Glutamatergic neuron (in vitro differentiated cells): ENCODE data around the gene CEMIP2. TPM values are rescaled to one million over a fixed set of nuclear protein-coding genes. Genes with fewer than 3 reads are reported as not detected.

ENCODE experiments used
- DNase-seq: peaks from one replicate; pipeline ENCODE4 v3.0.0; 2022
- H3K27ac Mint-ChIP-seq: one replicate; pipeline ENCODE4 v1.8.0; 2020; ENCODE audit warnings: mild to moderate bottlenecking, mixed read lengths, inconsistent platforms; ENCODE audit not compliant: unreplicated experiment
- H3K27me3 Mint-ChIP-seq: one replicate; pipeline ENCODE4 v1.8.0; 2020; ENCODE audit warnings: mild to moderate bottlenecking, moderate library complexity, mixed read lengths, inconsistent platforms; ENCODE audit not compliant: unreplicated experiment
- H3K36me3 Mint-ChIP-seq: one replicate; pipeline ENCODE4 v1.8.0; 2020; ENCODE audit warnings: mild to moderate bottlenecking, mixed read lengths, inconsistent platforms; ENCODE audit not compliant: unreplicated experiment
- H3K4me1 Mint-ChIP-seq: one replicate; pipeline ENCODE4 v1.8.0; 2020; ENCODE audit warnings: mild to moderate bottlenecking, low read depth, mixed read lengths, inconsistent platforms; ENCODE audit not compliant: unreplicated experiment
- H3K4me3 Mint-ChIP-seq: one replicate; pipeline ENCODE4 v1.8.0; 2020; ENCODE audit warnings: mild to moderate bottlenecking, mixed read lengths, inconsistent platforms; ENCODE audit not compliant: unreplicated experiment
- H3K9me3 Mint-ChIP-seq: one replicate; pipeline ENCODE4 v1.8.0; 2020; ENCODE audit warnings: mild to moderate bottlenecking, moderate library complexity, mixed read lengths, inconsistent platforms; ENCODE audit not compliant: unreplicated experiment
- total RNA-seq: library from RNA; stranded (reverse); fragmentation: NEBNext Ultra II Directional; extraction: Animal tissue kit (Norgen Biotek cat#: 25700); gene quantifications from one replicate; pipeline ENCODE4 v1.2.1, GENCODE V29; 2021; ENCODE audit not compliant: unreplicated experiment
- TF ChIP-seq, protein P1 (sequence below): fragments of 200-600 bp; sonication (generic); IDR thresholded peaks from one replicate; pipeline ENCODE4 v1.5.0; 2021; ENCODE audit not compliant: partially characterized antibody, unreplicated experiment

Gene CEMIP2
- total RNA-seq, 1 donor from 2014 or later = 122 TPM

DNA sequence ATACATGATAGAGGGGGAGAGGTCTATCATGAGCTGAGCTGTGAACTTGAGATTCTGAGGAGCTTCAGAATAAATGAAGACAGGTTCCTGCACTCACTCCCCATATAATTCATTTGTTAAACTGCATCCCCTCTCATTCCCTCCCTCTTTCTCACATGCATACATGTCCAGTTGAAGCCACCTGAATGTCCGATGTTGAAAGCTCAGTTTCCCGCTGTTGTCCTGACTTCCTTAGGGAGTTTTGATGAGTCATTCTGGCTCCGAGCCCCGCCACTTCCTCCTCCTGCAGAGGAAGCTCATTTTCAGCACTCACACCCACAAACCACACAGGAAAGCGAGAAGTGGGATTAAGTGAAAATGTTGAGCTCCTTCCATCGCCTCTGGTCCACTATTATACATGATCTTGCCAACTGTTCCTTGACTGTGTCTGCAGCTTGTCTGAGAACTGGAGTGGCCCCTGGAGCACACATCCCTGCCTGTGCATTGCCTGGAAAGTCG, 121.2 kb downstream of the CEMIP2 start:
- TF ChIP-seq, protein P1, sequence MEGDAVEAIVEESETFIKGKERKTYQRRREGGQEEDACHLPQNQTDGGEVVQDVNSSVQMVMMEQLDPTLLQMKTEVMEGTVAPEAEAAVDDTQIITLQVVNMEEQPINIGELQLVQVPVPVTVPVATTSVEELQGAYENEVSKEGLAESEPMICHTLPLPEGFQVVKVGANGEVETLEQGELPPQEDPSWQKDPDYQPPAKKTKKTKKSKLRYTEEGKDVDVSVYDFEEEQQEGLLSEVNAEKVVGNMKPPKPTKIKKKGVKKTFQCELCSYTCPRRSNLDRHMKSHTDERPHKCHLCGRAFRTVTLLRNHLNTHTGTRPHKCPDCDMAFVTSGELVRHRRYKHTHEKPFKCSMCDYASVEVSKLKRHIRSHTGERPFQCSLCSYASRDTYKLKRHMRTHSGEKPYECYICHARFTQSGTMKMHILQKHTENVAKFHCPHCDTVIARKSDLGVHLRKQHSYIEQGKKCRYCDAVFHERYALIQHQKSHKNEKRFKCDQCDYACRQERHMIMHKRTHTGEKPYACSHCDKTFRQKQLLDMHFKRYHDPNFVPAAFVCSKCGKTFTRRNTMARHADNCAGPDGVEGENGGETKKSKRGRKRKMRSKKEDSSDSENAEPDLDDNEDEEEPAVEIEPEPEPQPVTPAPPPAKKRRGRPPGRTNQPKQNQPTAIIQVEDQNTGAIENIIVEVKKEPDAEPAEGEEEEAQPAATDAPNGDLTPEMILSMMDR = no peak

DNA sequence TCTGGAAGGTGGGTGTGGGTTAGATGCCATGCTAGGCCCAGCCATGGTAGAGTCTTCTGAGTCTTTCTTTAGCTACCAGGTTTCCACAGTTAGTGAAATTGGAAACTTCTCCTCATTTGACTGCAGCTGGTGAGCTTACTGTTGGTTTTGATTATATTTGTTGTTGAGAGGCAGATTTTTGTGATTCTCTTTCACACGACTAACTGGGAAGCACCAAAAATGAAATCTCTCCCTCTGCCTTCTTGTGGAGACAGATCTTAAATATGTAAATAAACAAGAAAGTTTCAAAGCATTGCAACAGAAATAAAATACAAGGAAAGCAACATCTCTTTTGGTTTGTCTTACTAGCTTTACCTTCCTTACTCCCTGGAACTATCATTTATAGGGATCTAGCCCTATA, 122.2 kb downstream of the CEMIP2 start:
- no peak overlapping the region for H3K4me3 Mint-ChIP-seq
- H3K27me3 Mint-ChIP-seq = no peaks in the 10 kb centered on the region
- H3K4me1 Mint-ChIP-seq = no peaks in the 10 kb centered on the region
- no peaks in the 10 kb centered on the region for H3K36me3 Mint-ChIP-seq
- H3K9me3 Mint-ChIP-seq = peaks cover 2% of the 10 kb centered on the region
- DNase-seq = no peak
- H3K27ac Mint-ChIP-seq = no peak overlapping the region
- TF ChIP-seq, protein P1 = no peak

More for the DNA sequence above, 121.2 kb downstream of the CEMIP2 start:
- no peak overlapping the region for H3K27ac Mint-ChIP-seq
- no peaks in the 10 kb centered on the region for H3K4me1 Mint-ChIP-seq
- DNase-seq = no peak
- H3K4me3 Mint-ChIP-seq = no peak overlapping the region
- peaks cover 2% of the 10 kb centered on the region for H3K9me3 Mint-ChIP-seq
- no peaks in the 10 kb centered on the region for H3K36me3 Mint-ChIP-seq
- no peaks in the 10 kb centered on the region for H3K27me3 Mint-ChIP-seq

DNA sequence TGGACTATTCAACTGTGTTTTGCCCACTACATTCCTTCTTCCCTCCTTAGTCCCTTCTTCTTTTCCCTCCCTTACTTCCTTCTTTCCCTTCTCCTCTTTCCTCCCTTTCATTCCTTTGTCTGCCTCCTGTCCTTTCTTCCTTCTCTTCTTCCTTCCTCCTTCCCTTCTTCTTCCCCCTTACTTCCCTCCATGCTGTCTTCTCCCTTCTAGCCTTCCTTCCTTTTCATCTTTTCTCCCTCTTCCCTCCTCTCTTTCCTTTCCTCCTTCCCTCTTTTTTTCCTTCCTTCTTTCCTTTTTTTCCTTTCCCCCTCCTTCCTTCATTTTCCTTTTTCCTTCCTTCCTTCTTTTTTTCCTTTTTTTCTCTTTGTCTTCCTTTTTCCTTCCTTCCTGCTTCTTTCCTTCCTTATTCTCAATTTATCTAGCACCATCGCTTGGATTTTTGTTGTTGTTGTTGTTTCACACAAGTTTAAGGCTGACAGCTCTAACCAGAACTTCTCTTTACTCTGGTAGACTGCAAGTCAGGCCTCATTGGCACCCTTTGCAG, 123.4 kb downstream of the CEMIP2 start:
- H3K27ac Mint-ChIP-seq = no peak overlapping the region
- peaks cover 2% of the 10 kb centered on the region for H3K9me3 Mint-ChIP-seq
- no peaks in the 10 kb centered on the region for H3K27me3 Mint-ChIP-seq
- DNase-seq = no peak
- TF ChIP-seq, protein P1 = no peak
- H3K4me3 Mint-ChIP-seq = no peak overlapping the region
- no peaks in the 10 kb centered on the region for H3K36me3 Mint-ChIP-seq
- H3K4me1 Mint-ChIP-seq = no peaks in the 10 kb centered on the region

DNA sequence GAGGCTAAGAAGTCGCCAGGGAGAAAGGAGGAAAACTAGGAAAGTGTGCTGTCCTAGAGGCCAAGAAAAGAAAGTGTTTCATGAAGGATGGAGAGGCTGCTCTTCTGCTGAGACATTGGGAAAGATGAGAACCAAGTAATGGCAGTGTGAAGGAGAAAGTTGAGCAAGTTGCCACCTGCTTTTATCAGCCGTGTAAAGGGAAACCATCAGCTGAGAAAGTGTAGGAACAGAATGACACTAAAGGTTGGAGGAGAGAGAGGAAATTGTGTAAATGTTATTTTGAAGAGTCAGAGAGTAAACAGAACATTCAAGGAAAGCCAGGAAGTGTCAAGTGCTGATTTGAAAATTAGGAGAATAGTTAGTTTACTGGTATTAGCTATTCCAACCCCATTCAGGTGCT, 125.0 kb downstream of the CEMIP2 start:
- H3K4me3 Mint-ChIP-seq = no peak overlapping the region
- H3K27ac Mint-ChIP-seq = no peak overlapping the region
- no peak for DNase-seq
- TF ChIP-seq, protein P1 = no peak
- H3K4me1 Mint-ChIP-seq = no peaks in the 10 kb centered on the region
- H3K9me3 Mint-ChIP-seq = peaks cover 2% of the 10 kb centered on the region
- H3K27me3 Mint-ChIP-seq = no peaks in the 10 kb centered on the region
- no peaks in the 10 kb centered on the region for H3K36me3 Mint-ChIP-seq

GRCh38 chr9:71642056-71642455, 126.3 kb downstream of the CEMIP2 start:
- Mint-ChIP-seq H3K27ac (no peak overlapping the region), H3K36me3 (no peaks in the 10 kb centered on the region), H3K4me1 (no peaks in the 10 kb centered on the region), H3K9me3 (peaks cover 2% of the 10 kb centered on the region), H3K4me3 (no peak overlapping the region), H3K27me3 (no peaks in the 10 kb centered on the region)
- TF ChIP-seq, protein P1 = no peak
- DNase-seq = no peak
